IMR-90 (cell line): Measurements from ENCODE around the gene AKR1C2. TPM values are rescaled to one million over a fixed set of nuclear protein-coding genes. Genes with fewer than 3 reads are reported as not detected.

Experiments used
- ATAC-seq: fragments of 200-7000 bp; cut with Tn5 transposase; 2 replicates; pipeline ENCODE4 v1.9.1; 2020; ENCODE audit warnings: low read depth, mild to moderate bottlenecking, moderate library complexity
- BruUV-seq: library from RNA; stranded (reverse); fragments of 400-500 nt; replicated peaks from 2 replicates; lab custom pipeline; 2021; lab: Mats Ljungman, UMichigan
- CTCF ChIA-PET: fragments of 300-600 bp; formaldehyde crosslinking; extraction: SDS; loops from one replicate; lab custom pipeline; 2021; ENCODE audit warnings: antibody characterized with exemption; lab: Yijun Ruan, JAX
- POLR2A ChIA-PET: fragments of 300-600 bp; sonication (Branson Sonifier 250); formaldehyde crosslinking; loops from one replicate; lab custom pipeline; 2022; ENCODE audit warnings: antibody characterized with exemption; ENCODE audit not compliant: unreplicated experiment; lab: Charles Lee
- DNase-seq: peaks from one replicate; pipeline ENCODE4 v3.0.0; 2013
- H2AFZ ChIP-seq: replicated peaks from 2 replicates; pipeline ENCODE3; 2013; ENCODE audit warnings: low read length, mild to moderate bottlenecking; ENCODE audit not compliant: poor library complexity
- H2AK5ac ChIP-seq: 2 replicates; pipeline ENCODE4 v1.6.1; 2013; ENCODE audit warnings: low read depth, low read length, inconsistent platforms
- H2AK9ac ChIP-seq: replicated peaks from 2 replicates; pipeline ENCODE3; 2013; ENCODE audit warnings: mild to moderate bottlenecking, low read depth, low read length, moderate library complexity; ENCODE audit not compliant: poor library complexity
- H2BK120ac ChIP-seq: 2 replicates; pipeline ENCODE4 v1.6.1; 2013; ENCODE audit warnings: low read depth, low read length, inconsistent platforms
- H2BK15ac ChIP-seq: 3 replicates; pipeline ENCODE4 v1.6.1; 2013; ENCODE audit warnings: low read depth, low read length, inconsistent platforms
- H2BK20ac ChIP-seq: 2 replicates; pipeline ENCODE4 v1.6.1; 2013; ENCODE audit warnings: low read depth, mild to moderate bottlenecking, inconsistent platforms, low read length, moderate library complexity
- H2BK5ac ChIP-seq: 2 replicates; pipeline ENCODE4 v1.6.1; 2013; ENCODE audit warnings: mild to moderate bottlenecking, low read depth, low read length, inconsistent platforms; ENCODE audit not compliant: poor library complexity, severe bottlenecking
- H3K14ac ChIP-seq: replicated peaks from 2 replicates; pipeline ENCODE4 v1.6.1; 2013; ENCODE audit warnings: low read depth, low read length, inconsistent platforms
- H3K18ac ChIP-seq: 2 replicates; pipeline ENCODE4 v1.6.1; 2013; ENCODE audit warnings: low read depth, low read length, control low read depth
- H3K23ac ChIP-seq: 2 replicates; pipeline ENCODE4 v1.6.1; 2013; ENCODE audit warnings: low read depth, low read length, inconsistent platforms
- H3K27ac ChIP-seq: 2 replicates; pipeline ENCODE4 v1.5.1; 2013; ENCODE audit warnings: mild to moderate bottlenecking, control low read depth, low read length; ENCODE audit not compliant: insufficient read depth
- H3K27me3 ChIP-seq: 2 replicates; pipeline ENCODE4 v1.6.1; 2013; ENCODE audit warnings: low read length; ENCODE audit not compliant: control insufficient read depth, insufficient read depth
- H3K36me3 ChIP-seq: 2 replicates; pipeline ENCODE4 v1.6.1; 2013; ENCODE audit warnings: low read length, mixed read lengths; ENCODE audit not compliant: control insufficient read depth, insufficient read depth
- H3K4ac ChIP-seq: 2 replicates; pipeline ENCODE4 v1.6.1; 2013; ENCODE audit warnings: low read depth, low read length, inconsistent platforms
- H3K4me1 ChIP-seq: 2 replicates; pipeline ENCODE4 v1.6.1; 2013; ENCODE audit warnings: low read length, mixed read lengths; ENCODE audit not compliant: control insufficient read depth, insufficient read depth
- H3K4me2 ChIP-seq: 2 replicates; pipeline ENCODE4 v1.6.1; 2013; ENCODE audit warnings: low read depth, mild to moderate bottlenecking, control low read depth, low read length, moderate library complexity
- H3K4me3 ChIP-seq: 2 replicates; pipeline ENCODE4 v1.5.1; 2013; ENCODE audit warnings: low read depth, mild to moderate bottlenecking, control low read depth, low read length, moderate library complexity; ENCODE audit not compliant: insufficient read depth
- H3K56ac ChIP-seq: 2 replicates; pipeline ENCODE4 v1.6.1; 2013; ENCODE audit warnings: low read length, inconsistent platforms; ENCODE audit not compliant: insufficient read depth; ENCODE audit errors: extremely low read depth
- H3K79me1 ChIP-seq, 2 experiments: 2 replicates each; pipeline ENCODE4 v1.6.1; 2013; ENCODE audit warnings: low read length in 2 of 2, inconsistent platforms in 1 of 2, low read depth in 1 of 2
- H3K9ac ChIP-seq: 2 replicates; pipeline ENCODE4 v1.6.1; 2013; ENCODE audit warnings: low read depth, low read length, control low read depth
- H3K9me1 ChIP-seq: 2 replicates; pipeline ENCODE4 v1.6.1; 2013; ENCODE audit warnings: low read length, inconsistent platforms; ENCODE audit not compliant: insufficient read depth
- H3K9me3 ChIP-seq: 2 replicates; pipeline ENCODE4 v1.6.1; 2013; ENCODE audit warnings: low read length; ENCODE audit not compliant: control insufficient read depth, insufficient read depth
- H4K20me1 ChIP-seq: 2 replicates; pipeline ENCODE4 v1.6.1; 2013; ENCODE audit warnings: low read length, inconsistent platforms; ENCODE audit not compliant: insufficient read depth
- H4K5ac ChIP-seq: 2 replicates; pipeline ENCODE4 v1.6.1; 2013; ENCODE audit warnings: mild to moderate bottlenecking, low read depth, low read length, control low read depth
- H4K8ac ChIP-seq, 2 experiments: 2 replicates each; pipeline ENCODE4 v1.6.1; 2013; ENCODE audit warnings: low read depth in 2 of 2, low read length in 2 of 2, control low read depth in 1 of 2, inconsistent platforms in 1 of 2
- H4K91ac ChIP-seq: 2 replicates; pipeline ENCODE4 v1.6.1; 2013; ENCODE audit warnings: low read depth, low read length, inconsistent platforms; ENCODE audit not compliant: insufficient read depth
- CHD1 ChIP-seq: IDR thresholded peaks from 2 replicates; pipeline ENCODE4 v1.6.1; 2012; ENCODE audit warnings: low read depth, low read length, improper control_type of control experiment
- CTCF ChIP-seq: conservative IDR thresholded peaks from 2 replicates; pipeline ENCODE4 v1.5.1; 2012; ENCODE audit warnings: mild to moderate bottlenecking, low read depth, low read length, improper control_type of control experiment
- ELK1 ChIP-seq: fragments of 150-350 bp; IDR thresholded peaks from 2 replicates; pipeline ENCODE4 v1.6.1; 2016; ENCODE audit warnings: low read depth, mild to moderate bottlenecking, low read length, moderate library complexity, borderline replicate concordance
- MAFK ChIP-seq: IDR thresholded peaks from 2 replicates; pipeline ENCODE4 v1.6.1; 2012; ENCODE audit warnings: low read depth, low read length, improper control_type of control experiment
- MAZ ChIP-seq: IDR thresholded peaks from 2 replicates; pipeline ENCODE4 v1.6.1; 2012; ENCODE audit warnings: low read depth, mild to moderate bottlenecking, low read length, improper control_type of control experiment, moderate library complexity, borderline replicate concordance
- POLR2A ChIP-seq: IDR thresholded peaks from 2 replicates; pipeline ENCODE4 v1.6.1; 2012; ENCODE audit warnings: mild to moderate bottlenecking, low read depth, low read length
- SMC3 ChIP-seq: fragments of 150-350 bp; IDR thresholded peaks from 2 replicates; pipeline ENCODE4 v1.6.1; 2016; ENCODE audit warnings: low read depth, mild to moderate bottlenecking, antibody characterized with exemption, low read length, moderate library complexity
- WGBS, 2 experiments: methylation state at CpG; one replicate each; pipeline versions ENCODE4 v1.1.5 to v1.1.7; 2013; ENCODE audit warnings: missing lambda C conversion rate in 2 of 2; ENCODE audit not compliant: insufficient read length in 1 of 2; ENCODE audit errors: extremely low coverage in 2 of 2; 5-methylcytosine and 5-hydroxymethylcytosine counted together
- dilution Hi-C: fragments of 300-500 bp; cut with HindIII; formaldehyde crosslinking; loops from one replicate; pipeline ENCODE4 v1.14.3; 2018; ENCODE audit warnings: low sequenced_read_pairs; ENCODE audit not compliant: unreplicated experiment
- in situ Hi-C: fragments of 300-500 bp; cut with MboI; formaldehyde crosslinking; loops from 3 replicates; pipeline ENCODE4 v1.14.3; 2019; ENCODE audit warnings: low sequenced_read_pairs, inconsistent platforms, mixed read lengths
- intact Hi-C: fragments of 100-400 bp; cut with micrococcal nuclease; formaldehyde crosslinking; loops from 2 replicates; pipeline ENCODE4 v1.10.0; 2022
- polyA plus RNA-seq, 3 experiments: library from polyadenylated mRNA; depleted of rRNA; stranded (reverse); fragments of >200 nt; gene quantifications; 2 replicates each; pipeline ENCODE4 v1.2.3, GENCODE V29; 2012; ENCODE audit warnings: low replicate concordance in 1 of 3
- total RNA-seq: library from RNA; depleted of rRNA; stranded (reverse); fragments of >200 nt; gene quantifications from 2 replicates; pipeline ENCODE4 v1.2.3, GENCODE V29; 2012

AKR1C2 gene
- total and polyA plus RNA-seq, 2 of the 4 experiments (the other 2 are of a cell fraction) = 0.36 to 1.0 TPM

DNA sequence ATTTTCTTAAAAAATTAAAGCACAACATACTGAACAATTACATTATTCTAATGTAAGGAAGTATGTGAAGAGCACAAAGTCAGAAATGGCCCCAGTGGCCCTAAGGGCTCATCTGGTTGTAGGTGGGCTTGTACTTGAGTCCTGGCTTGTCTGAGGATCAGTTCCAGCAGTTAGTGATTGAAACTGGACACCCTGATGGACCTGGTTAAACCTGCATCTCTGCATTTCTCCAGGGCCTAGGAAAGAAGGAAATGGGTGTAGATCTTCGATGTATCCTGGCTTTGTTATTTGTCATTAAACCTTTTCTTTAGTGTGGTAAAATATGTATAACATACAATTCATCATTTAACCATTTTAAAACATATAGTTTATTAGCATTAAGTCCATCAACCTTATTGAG is 9.7 kb upstream of the AKR1C2 start:
- no peak overlapping the region for H3K56ac ChIP-seq
- no peak overlapping the region for H2AK9ac ChIP-seq
- H2BK20ac ChIP-seq = no peak overlapping the region
- no CpG with 5 or more reads among the region's 1 CpG for WGBS, 2 experiments
- no peak overlapping the region for H3K18ac ChIP-seq
- no peak overlapping the region for H3K4ac ChIP-seq
- no peak overlapping the region for H3K4me2 ChIP-seq
- no peaks in the 10 kb centered on the region; a peak in 1 of 4 replicates for H3K79me1 ChIP-seq
- in situ Hi-C loops (no loop called here), intact Hi-C loops (no loop called here), dilution Hi-C loops (no loop called here)
- H3K4me1 ChIP-seq = no peaks in the 10 kb centered on the region; the same call in 1 of the 2 replicates
- TF ChIP-seq MAFK (no peak), ELK1 (no peak), SMC3 (no peak), MAZ (no peak), CTCF (no peak), CHD1 (no peak), POLR2A (no peak)
- H4K8ac ChIP-seq = no peak overlapping the region
- no peak overlapping the region for H3K9ac ChIP-seq
- H2AK5ac ChIP-seq = no peak overlapping the region
- H2AFZ ChIP-seq = no peak overlapping the region
- H4K5ac ChIP-seq = no peak overlapping the region
- H3K4me3 ChIP-seq = no peak overlapping the region
- no peaks in the 10 kb centered on the region for H3K9me1 ChIP-seq
- H2BK15ac ChIP-seq = no peak overlapping the region
- no peaks in the 10 kb centered on the region for H3K36me3 ChIP-seq
- H4K91ac ChIP-seq = no peak overlapping the region
- CTCF ChIA-PET = no interaction called here
- DNase-seq = no peak
- no peak overlapping the region for H3K27ac ChIP-seq
- H3K14ac ChIP-seq = no peak overlapping the region
- H3K23ac ChIP-seq = no peak overlapping the region
- no peaks in the 10 kb centered on the region for H3K9me3 ChIP-seq
- no peak for ATAC-seq
- no peaks in the 10 kb centered on the region for H4K20me1 ChIP-seq
- no peak overlapping the region for H2BK5ac ChIP-seq
- POLR2A ChIA-PET = no interaction called here
- H2BK120ac ChIP-seq = no peak overlapping the region
- BruUV-seq = no TSS peak
- peaks cover 2% of the 10 kb centered on the region for H3K27me3 ChIP-seq
